ENCODE results near the gene SUN1. TPM values are rescaled to one million over a fixed set of nuclear protein-coding genes. Genes with fewer than 3 reads are reported as not detected.
A peak's percentile ranks its signal among the peaks of the same experiment; 100 is the strongest.

Gene SUN1
- total and polyA plus RNA-seq, 10 of the 15 experiments (the other 5 are each of a cell fraction or from before 2014, with no cell fraction given) = 27.8 to 107 (median 65.8) TPM

- H3K9me3 ChIP-seq (replicated peaks; ENCODE audit: control insufficient read depth, insufficient read depth, low read length) = no peaks in the 10 kb centered on the region
- TSS peak; percentile 99 for BruUV-seq (replicated peaks)
- no peaks in the 10 kb centered on the region for H4K20me1 ChIP-seq (ENCODE audit: control insufficient read depth, insufficient read depth)
- ChIA-PET CTCF (interaction anchor here (0.9 to 2.9 kb wide), 8 partner anchors 14 to 254 kb away, joined by 3 to 20 read pairs (median 4); partner anchors contain the start of gene COX19), SMC1A (ENCODE audit: uncharacterized antibody, unreplicated experiment) (interaction anchor here (0.8 to 1.9 kb wide), 6 partner anchors 14 to 69 kb away, joined by 3 to 16 read pairs (median 3); no protein-coding TSS in a partner anchor), RAD21 (ENCODE audit: unreplicated experiment) (interaction anchor here (0.9 to 2.0 kb wide), 13 partner anchors 8 to 181 kb away, joined by 3 to 18 read pairs (median 4); no protein-coding TSS in a partner anchor), POLR2A (interaction anchor here (0.5 to 2.7 kb wide), 10 partner anchors 13 to 1489 kb away, joined by 3 to 13 read pairs (median 4); partner anchors contain the start of gene ADAP1)
- H3K4me2 ChIP-seq (ENCODE audit: control insufficient read depth, insufficient read depth) = peak overlapping the region; percentile 99
- ATAC-seq (peak; percentile 85), FAIRE-seq (peak; percentile 99), DNase-seq (ENCODE audit: low read depth, low spot score) (peak; percentile 81)
- intact Hi-C loops (cut with micrococcal nuclease; ENCODE audit: unreplicated experiment) (loop anchor here (1.0 to 2.0 kb wide), 4 partner anchors 13 to 142 kb away; no protein-coding TSS in a partner anchor), in situ Hi-C loops (cut with MboI) (no loop called here)
- no peaks in the 10 kb centered on the region for H3K27me3 ChIP-seq (replicated peaks in 1 of 2; ENCODE audit: control insufficient read depth in 2 of 2, insufficient read depth in 2 of 2, low read length in 1 of 2)
- peaks cover 49% of the 10 kb centered on the region for H3K4me1 ChIP-seq (ENCODE audit: control insufficient read depth, insufficient read depth, low read length)
- H3K9ac ChIP-seq (ENCODE audit: control insufficient read depth, insufficient read depth, low read length) = peak overlapping the region; percentile 90
- peaks cover 11% of the 10 kb centered on the region for H3K79me2 ChIP-seq (ENCODE audit: control insufficient read depth, insufficient read depth, low read length)
- under 1% methylated on average over 40 of the region's 40 CpGs for WGBS (ENCODE audit: insufficient coverage, insufficient replicate concordance, low lambda C conversion rate, missing lambda C conversion rate)
- peak overlapping the region; percentile 99 for H3K27ac ChIP-seq (ENCODE audit: control insufficient read depth, insufficient read depth)
- H2AFZ ChIP-seq (ENCODE audit: control insufficient read depth, low read depth, low read length) = no peak overlapping the region; the same call in 1 of the 2 replicates
- H3K36me3 ChIP-seq (ENCODE audit: control insufficient read depth in 2 of 2, insufficient read depth in 2 of 2, low read length in 1 of 2) = peaks cover 0 to 8% of the 10 kb centered on the region in 2 experiments; a peak in 2 of 4 replicates
- H3K4me3 ChIP-seq = peak overlapping the region; percentile 72
- TF ChIP-seq TAF1 (IDR thresholded peaks at IDR 0.05; ENCODE audit: borderline replicate concordance, low read depth, low read length) = peak; percentile 85
- TF ChIP-seq USF2 (IDR thresholded peaks at IDR 0.05; ENCODE audit: borderline replicate concordance, low read depth, low read length) = no peak
- peak; percentile 91 for TF ChIP-seq CBFB (IDR thresholded peaks at IDR 0.05; ENCODE audit: low read depth)
- peak; percentile 78 for TF ChIP-seq MEF2B (IDR thresholded peaks at IDR 0.05; ENCODE audit: partially characterized antibody, poor library complexity, severe bottlenecking)
- no peak for TF ChIP-seq ZBTB33 (IDR thresholded peaks at IDR 0.05)
- TF ChIP-seq MAX (IDR thresholded peaks at IDR 0.05; ENCODE audit: low read depth, low read length) = peak; percentile 43; the same call in 1 of the 2 replicates
- no peak for TF ChIP-seq KAT2A (conservative IDR thresholded peaks at IDR 0.05; ENCODE audit: control insufficient read depth, low read depth, low read length)
- TF ChIP-seq REST (IDR thresholded peaks at IDR 0.05; ENCODE audit: low read depth, low read length) = peak; percentile 37; the same call in 1 of the 2 replicates
Measured at GRCh38 chr7:923108-924041, 91.1 kb downstream of the SUN1 start.
